Middle frontal gyrus (tissue), 1 donor: ENCODE results near the gene MAPK4.
"Not testable (repeated sequence)": the region's sequence is repeated elsewhere in the genome, so short reads cannot be mapped to it uniquely, and the experiment has no call there.

Source experiments
- DNase-seq: peaks from one replicate; pipeline ENCODE4 v3.0.0-alpha.2; 2015; ENCODE audit warnings: low spot score; ENCODE audit errors: extremely low spot score

MAPK4 gene

DNA sequence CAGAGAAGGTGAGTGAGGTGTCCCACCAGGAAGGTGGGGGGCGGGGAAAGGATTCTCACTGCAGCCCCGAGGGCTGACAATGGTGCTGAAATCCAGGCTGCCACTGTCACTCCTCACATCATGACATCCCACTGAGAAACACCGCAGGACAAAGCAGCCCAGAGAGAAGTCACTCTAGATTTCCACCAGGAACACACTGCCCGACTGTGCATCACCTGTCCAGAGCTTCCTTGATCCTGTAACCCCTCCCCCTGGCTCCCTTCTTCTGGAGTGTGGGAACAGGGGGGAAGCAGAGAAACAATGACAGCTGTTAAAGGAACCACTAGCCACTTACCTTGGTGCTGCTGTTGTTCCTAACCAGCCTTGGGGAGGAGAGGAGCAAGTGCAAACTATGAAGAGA, 190.1 kb downstream of the MAPK4 start:
- no peak for DNase-seq

GRCh38 chr18:50750546-50750945, 190.7 kb downstream of the MAPK4 start:
- DNase-seq: no peak

- DNase-seq: no peak
Measured at GRCh38 chr18:50751490-50751889, 191.6 kb downstream of the MAPK4 start.

- DNase-seq: no peak
Measured at GRCh38 chr18:50751947-50752346, 192.1 kb downstream of the MAPK4 start.

GRCh38 chr18:50753311-50753710, 193.4 kb downstream of the MAPK4 start:
- DNase-seq: no peak

DNA sequence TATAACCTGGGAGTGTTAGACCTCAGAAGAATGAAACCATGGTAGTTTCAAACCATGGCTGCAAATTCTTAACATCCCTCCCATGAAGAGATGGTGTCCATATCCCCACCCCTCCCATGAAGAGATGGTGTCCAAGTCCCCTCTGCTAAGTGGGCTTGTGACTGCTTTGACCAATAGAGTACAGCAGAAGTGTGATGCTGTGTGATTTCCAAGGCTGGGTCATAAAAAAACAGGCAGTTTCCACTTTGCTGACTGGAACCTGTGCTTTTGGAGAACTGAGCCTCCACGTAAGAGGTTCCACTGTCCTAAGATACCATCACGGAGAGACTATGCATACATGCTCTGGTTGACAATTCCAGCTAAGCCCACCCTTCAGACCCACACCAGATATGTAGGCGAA, 194.4 kb downstream of the MAPK4 start:
- no peak for DNase-seq

DNA sequence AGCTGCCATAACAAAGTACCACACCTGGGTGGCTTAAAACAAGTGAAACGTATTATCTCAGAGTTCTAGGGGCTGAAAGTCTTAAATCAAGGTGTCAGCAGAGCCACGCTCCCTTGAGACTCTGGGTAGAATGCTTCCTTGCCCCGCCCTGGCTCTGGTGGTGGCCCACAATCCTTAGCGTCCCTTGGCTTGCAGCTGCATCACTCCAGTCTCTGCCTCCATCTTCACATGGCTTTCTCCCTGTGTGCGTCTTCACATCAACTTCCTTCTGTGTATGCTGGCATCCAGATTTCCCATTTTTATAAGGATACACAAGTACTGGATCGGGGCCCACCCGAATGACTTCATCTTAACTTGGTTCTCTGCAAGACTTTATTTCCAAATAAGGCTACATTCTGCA, 197.5 kb downstream of the MAPK4 start:
- no peak for DNase-seq

DNA sequence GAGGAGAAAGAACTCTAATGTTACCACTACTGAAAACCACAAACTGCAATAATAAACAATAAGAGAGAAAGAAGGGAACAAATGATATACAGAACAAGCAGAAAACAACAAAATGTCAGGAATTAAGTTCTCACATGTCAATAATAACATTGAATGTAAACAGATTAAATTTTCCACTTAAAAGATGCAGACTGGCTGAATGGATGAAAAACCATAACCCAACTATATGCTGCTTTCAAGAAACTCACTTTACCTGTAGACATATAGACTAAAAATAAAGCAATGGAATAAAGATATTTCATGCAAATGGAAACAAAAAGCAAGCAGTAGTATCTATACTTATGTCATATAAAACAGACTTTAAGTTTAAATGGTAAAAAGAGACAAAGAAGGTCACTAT, 209.6 kb downstream of the MAPK4 start:
- no peak for DNase-seq

DNA sequence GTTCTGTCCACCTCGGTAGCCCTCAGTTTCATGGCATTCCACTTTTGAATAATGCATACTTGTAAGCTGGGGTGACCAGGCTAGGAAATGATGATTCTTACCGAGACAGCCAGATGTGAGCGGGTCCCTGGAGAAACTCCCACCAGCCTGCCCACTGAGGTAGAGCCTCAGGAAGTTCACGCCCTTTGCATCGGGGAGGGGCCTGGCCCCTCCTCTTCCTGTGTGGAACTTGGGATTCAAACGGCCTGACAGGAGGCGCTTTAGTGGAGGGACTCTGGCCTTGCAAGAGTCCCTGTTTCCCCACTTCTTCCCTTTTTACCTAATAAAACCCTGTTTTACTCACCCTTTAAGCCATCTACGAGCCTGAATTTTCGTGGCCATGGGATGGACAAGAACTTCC, 215.3 kb downstream of the MAPK4 start:
- DNase-seq: no peak

GRCh38 chr18:50775726-50776125, 215.8 kb downstream of the MAPK4 start:
- no peak for DNase-seq

- DNase-seq: no peak
Measured at GRCh38 chr18:50776383-50776782, 216.5 kb downstream of the MAPK4 start.

- not testable (repeated sequence) for DNase-seq
Measured at GRCh38 chr18:50779021-50779420, 219.1 kb downstream of the MAPK4 start.
